Measurements from ENCODE around the gene PPP1R12B.
"Not testable (repeated sequence)": the region's sequence is repeated elsewhere in the genome, so short reads cannot be mapped to it uniquely, and the experiment has no call there.

Gene PPP1R12B

GRCh38 chr1:202600432-202601041 lies 252.0 kb downstream of the PPP1R12B start:
- no peak overlapping the region for H3K4me3 ChIP-seq (ENCODE audit: low read depth, low read length)

DNA sequence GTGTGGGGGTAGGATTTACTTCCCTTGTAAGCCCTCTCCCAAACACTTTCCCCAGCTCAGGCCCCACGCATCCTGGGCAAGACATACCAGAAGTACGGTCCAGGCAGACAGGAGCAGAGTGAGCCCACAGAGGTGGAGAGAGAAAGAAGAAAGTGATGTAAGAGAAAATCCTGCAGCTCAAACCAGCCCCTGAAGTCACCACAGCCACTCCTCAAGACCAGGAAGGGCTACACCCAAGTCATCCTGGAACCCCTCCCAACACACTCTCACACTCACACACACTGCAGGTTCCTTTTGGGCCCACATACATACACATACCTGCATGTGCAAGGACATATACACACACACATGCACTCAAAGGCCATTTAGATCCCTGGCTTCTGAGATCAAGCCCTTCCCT lies 254.9 kb downstream of the PPP1R12B start:
- no peak overlapping the region for H3K4me3 ChIP-seq (ENCODE audit: low read depth, low read length)

- no peak overlapping the region for H3K4me3 ChIP-seq (ENCODE audit: low read depth, low read length)
These were observed 257.0 kb downstream of the PPP1R12B start for GRCh38 chr1:202605515-202605914.

- not testable (repeated sequence) for H3K4me3 ChIP-seq (ENCODE audit: low read depth, low read length)
These were observed 263.5 kb downstream of the PPP1R12B start for GRCh38 chr1:202612036-202612435.

- H3K4me3 ChIP-seq (ENCODE audit: low read depth, low read length), result no peak overlapping the region
These were observed 265.1 kb downstream of the PPP1R12B start for GRCh38 chr1:202613571-202613970.

DNA sequence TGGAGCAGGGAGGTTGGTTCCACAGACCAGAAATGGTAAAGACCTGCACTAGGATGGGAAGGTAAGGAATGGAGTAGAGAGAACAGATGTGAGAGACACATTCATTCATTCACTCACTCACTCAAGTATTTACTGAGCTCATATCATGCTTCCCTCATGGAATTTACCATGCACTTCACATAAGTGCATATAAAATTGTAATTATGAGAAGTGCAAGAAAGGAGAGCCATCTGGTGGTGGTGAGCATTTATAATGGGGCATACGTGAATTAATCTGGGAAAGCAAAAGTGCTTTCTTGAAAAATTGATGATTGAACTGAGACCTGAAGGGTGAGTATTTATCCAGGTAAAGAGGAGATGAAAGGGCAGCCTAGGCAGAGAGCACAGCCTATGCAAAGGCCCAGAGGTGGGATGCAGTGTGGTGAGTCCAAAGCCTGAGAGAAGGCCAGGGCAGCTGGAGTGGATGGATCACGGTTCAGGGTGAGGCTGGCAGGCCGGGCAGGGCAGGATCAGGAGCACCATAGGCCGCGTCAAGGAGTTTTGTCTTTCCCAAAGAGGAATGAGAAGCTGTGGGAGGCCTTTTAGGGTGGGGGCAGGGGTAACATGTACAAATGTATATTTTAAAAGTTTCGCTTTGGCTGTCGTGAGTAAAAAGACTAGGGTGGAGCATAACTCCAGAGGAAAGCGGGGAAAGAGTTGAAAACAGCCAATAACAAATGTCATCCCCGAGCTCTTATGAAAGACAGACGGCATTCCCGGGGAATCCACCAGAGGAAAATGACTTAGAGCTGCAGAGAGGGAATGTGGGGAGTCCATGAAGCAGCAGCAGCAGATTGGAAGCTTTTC lies 266.1 kb downstream of the PPP1R12B start:
- not testable (repeated sequence) for H3K4me3 ChIP-seq (ENCODE audit: low read depth, low read length)

- not testable (repeated sequence) for H3K4me3 ChIP-seq (ENCODE audit: low read depth, low read length)
These were observed 266.7 kb downstream of the PPP1R12B start for GRCh38 chr1:202615208-202615500.

DNA sequence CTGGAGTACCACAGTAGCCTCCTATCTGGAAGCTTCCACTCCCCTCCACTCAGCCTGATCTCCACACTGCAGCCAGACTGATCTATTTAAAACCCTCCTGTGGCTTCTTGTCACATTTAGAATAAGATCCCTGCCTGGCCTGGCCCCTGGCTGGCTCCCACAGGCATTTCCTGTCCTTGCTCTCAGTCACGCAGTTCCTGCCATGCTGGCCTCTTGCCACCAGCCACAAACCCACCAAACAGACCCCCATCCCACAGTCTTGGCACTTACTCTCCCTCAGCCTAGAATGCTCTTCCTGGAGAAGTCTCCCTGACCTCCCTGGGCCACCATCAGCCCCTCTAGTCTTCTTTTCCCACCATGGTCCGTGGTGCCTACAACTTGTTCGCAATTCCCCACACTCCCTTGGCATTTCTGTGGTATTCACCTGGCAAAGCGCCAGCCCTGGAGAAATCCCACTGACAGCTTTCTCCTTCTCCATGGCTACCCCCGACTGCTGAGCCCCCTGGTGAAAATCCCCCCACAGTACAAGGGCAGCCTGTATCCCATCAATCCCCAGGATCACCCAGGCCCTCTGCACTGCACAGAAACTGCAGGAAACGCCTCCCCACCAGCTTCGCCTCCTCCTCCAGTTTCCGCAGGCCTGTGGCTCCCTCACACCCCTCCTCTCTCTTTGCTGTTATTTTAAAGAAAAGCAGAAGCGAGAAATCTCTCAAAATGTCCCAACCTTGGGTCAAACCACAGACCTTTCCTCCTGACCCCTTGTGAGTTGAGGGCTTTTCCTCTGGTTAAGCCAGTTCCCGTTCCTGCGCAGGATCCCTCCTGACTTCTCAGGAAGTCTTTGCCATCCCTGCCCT lies 267.2 kb downstream of the PPP1R12B start:
- no peak overlapping the region for H3K4me3 ChIP-seq (ENCODE audit: low read depth, low read length)

DNA sequence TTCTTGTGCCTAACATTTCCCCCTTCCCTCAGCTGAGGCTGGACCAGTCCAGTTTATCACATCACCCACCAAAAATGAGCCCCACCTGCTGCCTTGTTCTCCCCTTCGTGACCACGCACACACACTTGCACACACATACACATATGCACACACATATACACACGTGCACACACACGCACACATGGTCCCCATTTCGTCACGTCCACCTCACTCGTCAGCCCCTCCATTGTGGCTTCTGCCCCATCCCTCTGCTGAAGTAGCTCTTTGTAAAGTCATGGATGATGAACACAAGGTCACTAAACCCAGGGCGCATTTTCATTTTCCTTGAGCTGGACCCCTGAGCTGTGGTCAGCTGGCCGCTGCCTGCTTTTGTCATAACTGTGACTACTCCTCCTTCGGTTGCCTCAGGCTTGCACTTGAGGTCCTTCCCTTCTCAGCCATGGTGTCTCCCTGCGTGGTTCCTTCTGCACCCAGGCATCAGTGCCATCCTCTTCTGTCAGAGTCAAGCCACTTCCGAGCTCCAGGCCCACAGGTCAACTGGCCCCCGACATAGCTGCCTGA lies 267.9 kb downstream of the PPP1R12B start:
- H3K4me3 ChIP-seq (ENCODE audit: low read depth, low read length), result no peak overlapping the region

GRCh38 chr1:202619012-202619411 lies 270.5 kb downstream of the PPP1R12B start:
- H3K4me3 ChIP-seq (ENCODE audit: low read depth, low read length), result not testable (repeated sequence)

GRCh38 chr1:202619505-202619904 lies 271.0 kb downstream of the PPP1R12B start:
- no peak overlapping the region for H3K4me3 ChIP-seq (ENCODE audit: low read depth, low read length)

GRCh38 chr1:202620036-202620435 lies 271.5 kb downstream of the PPP1R12B start:
- H3K4me3 ChIP-seq (ENCODE audit: low read depth, low read length), result not testable (repeated sequence)

DNA sequence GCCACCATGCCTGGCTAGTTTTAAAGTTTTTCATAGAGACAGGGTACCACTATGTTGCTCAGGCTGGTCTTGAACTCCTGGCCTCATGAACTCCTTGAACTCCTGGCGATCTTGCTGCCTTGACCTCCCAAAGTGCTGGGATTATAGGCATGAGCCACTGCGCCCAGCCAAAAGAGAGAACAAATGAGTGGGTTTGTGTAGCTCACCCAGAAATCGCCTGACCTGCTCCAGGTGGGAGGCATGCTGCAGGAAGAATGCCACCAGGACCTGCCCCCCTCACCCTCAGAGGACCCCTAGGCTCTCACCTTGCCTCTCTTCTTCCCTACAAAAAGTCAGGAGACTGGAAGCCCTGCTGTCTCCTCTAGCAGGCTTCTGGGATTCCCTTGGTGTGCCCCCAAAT lies 272.9 kb downstream of the PPP1R12B start:
- no peak overlapping the region for H3K4me3 ChIP-seq (ENCODE audit: low read depth, low read length)

DNA sequence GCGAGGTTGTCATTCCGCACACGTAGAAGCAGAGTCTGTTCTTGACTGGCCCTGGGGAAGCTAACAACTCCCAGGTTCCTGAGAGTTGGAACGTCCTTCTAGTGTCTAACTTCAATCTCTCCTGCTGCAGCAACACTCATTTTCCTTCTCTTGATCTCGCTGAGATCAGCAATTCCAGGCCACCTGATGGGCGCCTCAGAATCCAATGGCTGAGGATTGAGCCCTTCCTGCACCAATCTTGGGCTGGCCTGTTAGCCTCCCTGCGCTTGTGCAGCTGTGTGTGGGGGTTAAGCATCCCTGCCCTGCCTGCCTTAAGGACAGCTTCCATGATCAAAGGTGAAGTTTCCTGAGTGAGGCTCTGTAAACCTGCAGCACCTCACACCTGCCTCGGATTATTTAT lies 273.9 kb downstream of the PPP1R12B start:
- H3K4me3 ChIP-seq (ENCODE audit: low read depth, low read length), result no peak overlapping the region

DNA sequence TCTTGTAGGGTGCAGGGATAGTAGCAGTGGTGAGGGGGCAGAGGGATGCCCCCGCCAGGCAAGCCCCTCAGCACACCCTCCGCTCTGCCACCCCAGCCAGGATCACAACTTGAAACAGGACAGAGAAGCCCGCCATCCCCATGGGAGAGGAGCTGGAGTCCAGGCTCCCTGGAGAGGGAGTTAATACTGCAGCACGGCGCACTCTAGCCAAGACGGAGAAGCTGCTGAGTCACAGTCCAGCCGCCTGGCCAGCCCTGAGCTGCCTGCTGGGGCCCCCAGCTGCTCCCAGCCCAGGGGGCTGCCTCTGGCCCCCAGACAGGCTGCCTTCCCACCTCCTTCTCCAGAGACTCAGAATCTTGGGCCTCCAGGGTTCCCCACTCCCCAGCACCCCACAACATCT lies 274.6 kb downstream of the PPP1R12B start:
- H3K4me3 ChIP-seq (ENCODE audit: low read depth, low read length), result no peak overlapping the region

DNA sequence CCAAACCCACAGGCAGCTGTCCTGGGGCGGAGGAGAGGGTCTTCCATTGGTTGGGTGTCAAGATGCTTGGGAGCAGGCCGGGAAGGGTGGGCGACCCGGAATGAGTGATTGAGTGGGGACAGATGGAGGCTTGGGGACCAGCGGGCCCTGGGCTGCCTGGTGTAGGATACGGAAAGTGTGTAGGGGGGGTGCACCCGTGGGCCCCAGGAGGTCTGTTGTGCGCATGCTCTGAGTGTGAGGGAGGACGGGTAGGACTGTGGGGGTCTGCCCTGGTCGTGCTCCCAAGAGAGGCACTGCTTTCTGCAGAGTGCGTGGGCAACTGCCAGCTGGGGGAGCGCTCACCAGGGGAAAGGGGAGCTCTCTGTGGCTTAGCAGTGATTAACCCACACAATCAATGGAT lies 275.0 kb downstream of the PPP1R12B start:
- not testable (repeated sequence) for H3K4me3 ChIP-seq (ENCODE audit: low read depth, low read length)

- H3K4me3 ChIP-seq (ENCODE audit: low read depth, low read length), result no peak overlapping the region
These were observed 275.7 kb downstream of the PPP1R12B start for GRCh38 chr1:202624088-202624780.

DNA sequence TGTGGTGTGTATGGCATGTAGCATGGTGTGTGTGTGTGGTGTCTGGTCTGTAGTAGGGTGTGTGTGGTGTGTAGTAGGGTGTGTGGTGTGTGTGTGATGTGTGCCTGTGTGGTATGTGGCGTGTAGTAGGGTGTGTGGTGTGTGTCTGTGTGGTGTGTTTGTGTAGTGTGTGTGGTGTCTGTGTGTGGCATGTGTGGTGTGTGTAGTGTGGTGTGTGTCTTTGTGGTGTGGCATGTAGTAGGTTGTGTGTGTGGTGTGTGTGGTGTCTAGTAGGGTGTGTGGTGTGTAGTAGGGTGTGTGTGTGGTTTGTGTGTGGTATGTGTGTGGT lies 276.2 kb downstream of the PPP1R12B start:
- H3K4me3 ChIP-seq (ENCODE audit: low read depth, low read length), result no peak overlapping the region

GRCh38 chr1:202625416-202626360 lies 277.2 kb downstream of the PPP1R12B start:
- no peak overlapping the region for H3K4me3 ChIP-seq (ENCODE audit: low read depth, low read length)

DNA sequence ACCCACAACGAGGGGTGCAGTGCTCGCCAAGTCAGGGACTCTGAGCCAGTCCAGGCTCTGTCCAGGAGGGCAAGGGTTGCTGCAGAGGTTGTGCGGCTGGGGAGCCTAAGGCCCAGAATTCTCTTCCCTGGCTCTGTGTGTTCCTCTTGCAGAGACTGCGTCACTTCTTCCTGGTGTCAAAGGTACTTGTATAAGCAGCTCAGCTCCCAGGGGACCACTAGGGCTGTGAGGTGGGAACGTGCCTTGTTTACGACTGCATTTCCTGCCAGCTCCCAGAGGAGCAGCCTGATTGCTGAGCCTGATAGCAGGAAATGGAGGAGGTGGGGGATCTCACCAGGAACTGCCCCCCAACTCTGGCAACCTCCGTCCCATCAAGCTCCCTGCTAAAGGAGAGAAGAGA lies 278.5 kb downstream of the PPP1R12B start:
- not testable (repeated sequence) for H3K4me3 ChIP-seq (ENCODE audit: low read depth, low read length)
